Vagina (tissue), 2 donors: ENCODE measurements around the gene B4GALT1. TPM values are rescaled to one million over a fixed set of nuclear protein-coding genes. Genes with fewer than 3 reads are reported as not detected.

Experiments
- DNase-seq, 2 donors: peaks; one replicate each; pipeline ENCODE4 v3.0.0-alpha.2; 2017; ENCODE audit errors: extremely low spot score in 2 of 2
- H3K27ac ChIP-seq: fragments of 200-600 bp; sonication (generic); one replicate; pipeline ENCODE4 v1.5.1; 2019
- H3K27me3 ChIP-seq: fragments of 200-600 bp; sonication (generic); one replicate; pipeline ENCODE4 v1.5.1; 2019
- H3K36me3 ChIP-seq, 2 donors: fragments of 200-600 bp; sonication (generic); one replicate each; pipeline ENCODE4 v1.5.1; 2017 to 2019
- H3K4me1 ChIP-seq: fragments of 200-600 bp; sonication (generic); one replicate; pipeline ENCODE4 v1.5.1; 2019
- H3K4me3 ChIP-seq, 2 donors: fragments of 200-600 bp; sonication (generic); 1 replicate in 1 of 2; 2 replicates in 1 of 2; pipeline ENCODE4 v1.5.1; 2016 to 2019
- H3K9me3 ChIP-seq: fragments of 200-600 bp; sonication (generic); one replicate; pipeline ENCODE4 v1.5.1; 2019
- CTCF ChIP-seq, 3 experiments: fragments of 450-650 bp in 2 of 3; fragments of 200-600 bp in 1 of 3; sonication (generic) in 1 of 3; IDR thresholded peaks; one replicate each; pipeline ENCODE4 v1.5.1; 2017 to 2019; ENCODE audit warnings: antibody characterized with exemption in 3 of 3, mild to moderate bottlenecking in 2 of 3, moderate library complexity in 2 of 3
- POLR2A ChIP-seq, 2 donors: fragments of 450-650 bp; IDR thresholded peaks; one replicate each; pipeline ENCODE4 v1.6.1; 2017; ENCODE audit warnings: antibody characterized with exemption in 2 of 2, mild to moderate bottlenecking in 2 of 2, moderate library complexity in 2 of 2
- POLR2AphosphoS5 ChIP-seq, 2 donors: sonication (generic); formaldehyde crosslinking; IDR thresholded peaks; one replicate each; pipeline ENCODE4 v1.9.0; 2017; ENCODE audit warnings: antibody characterized with exemption in 2 of 2, mild to moderate bottlenecking in 2 of 2, low read depth in 1 of 2; ENCODE audit not compliant: insufficient read depth in 1 of 2
- intact Hi-C: fragments of 100-400 bp; cut with DNase I; formaldehyde crosslinking; loops from one replicate; pipeline ENCODE4 v1.15.1; 2023
- total RNA-seq: library from RNA; depleted of rRNA; stranded (reverse); fragments of >200 nt; gene quantifications from one replicate; pipeline ENCODE4 v1.2.3, GENCODE V29; 2016

The B4GALT1 gene
- total RNA-seq, 1 donor from 2014 or later, result 85.2 TPM

- TF ChIP-seq CTCF (IDR thresholded peaks at IDR 0.05) (no peak), POLR2AphosphoS5 (IDR thresholded peaks at IDR 0.05; ENCODE audit: insufficient read depth in 1 of 2, low read depth in 1 of 2) (no peak), POLR2A (IDR thresholded peaks at IDR 0.05) (no peak)
- H3K9me3 ChIP-seq, result no peaks in the 10 kb centered on the region
- H3K36me3 ChIP-seq, result no peaks in the 10 kb centered on the region
- peak overlapping the region in 1 of 2 donors; percentile 22 for H3K4me3 ChIP-seq
- peak overlapping the region; percentile 52 for H3K27ac ChIP-seq
- intact Hi-C loops, result loop anchor here (10.0 kb wide), 1 partner anchor 47 kb away; no protein-coding TSS in a partner anchor
- peaks cover 61% of the 10 kb centered on the region for H3K4me1 ChIP-seq
- no peaks in the 10 kb centered on the region for H3K27me3 ChIP-seq
- no peak for DNase-seq
Measured at GRCh38 chr9:33151601-33152000, 15.5 kb downstream of the B4GALT1 start.

GRCh38 chr9:33151007-33151557, 16.1 kb downstream of the B4GALT1 start:
- Histone ChIP-seq H3K9me3 (no peaks in the 10 kb centered on the region), H3K27me3 (no peaks in the 10 kb centered on the region), H3K27ac (peak overlapping the region; percentile 52), H3K36me3 (no peaks in the 10 kb centered on the region), H3K4me1 (peaks cover 61% of the 10 kb centered on the region), H3K4me3 (peak overlapping the region in 1 of 2 donors; percentile 22)
- intact Hi-C loops, result loop anchor here (10.0 kb wide), 1 partner anchor 46 kb away; no protein-coding TSS in a partner anchor
- TF ChIP-seq POLR2AphosphoS5 (IDR thresholded peaks at IDR 0.05; ENCODE audit: insufficient read depth in 1 of 2, low read depth in 1 of 2) (peak in 1 of 2 donors; percentile 42), POLR2A (IDR thresholded peaks at IDR 0.05) (no peak)
- DNase-seq, result peak in 1 of 2 donors; percentile 88

- no peak overlapping the region for H3K27ac ChIP-seq
- no peaks in the 10 kb centered on the region for H3K27me3 ChIP-seq
- TF ChIP-seq POLR2AphosphoS5 (IDR thresholded peaks at IDR 0.05; ENCODE audit: insufficient read depth in 1 of 2, low read depth in 1 of 2) (no peak), POLR2A (IDR thresholded peaks at IDR 0.05) (no peak), CTCF (IDR thresholded peaks at IDR 0.05) (no peak)
- intact Hi-C loops, result no loop called here
- no peaks in the 10 kb centered on the region for H3K9me3 ChIP-seq
- no peaks in the 10 kb centered on the region for H3K36me3 ChIP-seq
- H3K4me1 ChIP-seq, result peaks cover 69% of the 10 kb centered on the region
- no peak overlapping the region for H3K4me3 ChIP-seq
- no peak for DNase-seq
Measured at GRCh38 chr9:33148367-33149014, 18.6 kb downstream of the B4GALT1 start.

- no peaks in the 10 kb centered on the region for H3K36me3 ChIP-seq
- no peak for DNase-seq
- H3K4me1 ChIP-seq, result peaks cover 71% of the 10 kb centered on the region
- H3K4me3 ChIP-seq, result no peak overlapping the region
- no peak for TF ChIP-seq POLR2AphosphoS5 (IDR thresholded peaks at IDR 0.05; ENCODE audit: insufficient read depth in 1 of 2, low read depth in 1 of 2)
- TF ChIP-seq POLR2A (IDR thresholded peaks at IDR 0.05), result no peak
- no peak for TF ChIP-seq CTCF (IDR thresholded peaks at IDR 0.05)
- no peaks in the 10 kb centered on the region for H3K27me3 ChIP-seq
- intact Hi-C loops, result no loop called here
- no peaks in the 10 kb centered on the region for H3K9me3 ChIP-seq
- H3K27ac ChIP-seq, result no peak overlapping the region
Measured at GRCh38 chr9:33147416-33148169, 19.5 kb downstream of the B4GALT1 start.

GRCh38 chr9:33146298-33146697, 20.8 kb downstream of the B4GALT1 start:
- no peaks in the 10 kb centered on the region for H3K9me3 ChIP-seq
- peaks cover 76% of the 10 kb centered on the region for H3K4me1 ChIP-seq
- DNase-seq, result no peak
- no peaks in the 10 kb centered on the region for H3K36me3 ChIP-seq
- no peak overlapping the region for H3K4me3 ChIP-seq
- no peak overlapping the region for H3K27ac ChIP-seq
- intact Hi-C loops, result no loop called here
- no peak for TF ChIP-seq POLR2AphosphoS5 (IDR thresholded peaks at IDR 0.05; ENCODE audit: insufficient read depth in 1 of 2, low read depth in 1 of 2)
- TF ChIP-seq POLR2A (IDR thresholded peaks at IDR 0.05), result no peak
- H3K27me3 ChIP-seq, result no peaks in the 10 kb centered on the region
